Dermis microvascular lymphatic vessel endothelial cell (primary cell): ENCODE data around the gene AS3MT. TPM values are rescaled to one million over a fixed set of nuclear protein-coding genes. Genes with fewer than 3 reads are reported as not detected.
"Not testable (repeated sequence)": the region's sequence is repeated elsewhere in the genome, so short reads cannot be mapped to it uniquely, and the experiment has no call there.

Experiments
- DNase-seq, 2 donors: peaks; one replicate each; pipeline versions ENCODE4 v3.0.0 to v3.0.0-alpha.2; 2010; ENCODE audit warnings: low read depth in 2 of 2
- total RNA-seq: library from RNA; depleted of rRNA; stranded (reverse); fragments of >200 nt; gene quantifications from 2 replicates; pipeline ENCODE4 v1.2.1, GENCODE V29; 2014

The AS3MT gene
- total RNA-seq, 1 donor from 2014 or later, result 0.64 TPM

DNA sequence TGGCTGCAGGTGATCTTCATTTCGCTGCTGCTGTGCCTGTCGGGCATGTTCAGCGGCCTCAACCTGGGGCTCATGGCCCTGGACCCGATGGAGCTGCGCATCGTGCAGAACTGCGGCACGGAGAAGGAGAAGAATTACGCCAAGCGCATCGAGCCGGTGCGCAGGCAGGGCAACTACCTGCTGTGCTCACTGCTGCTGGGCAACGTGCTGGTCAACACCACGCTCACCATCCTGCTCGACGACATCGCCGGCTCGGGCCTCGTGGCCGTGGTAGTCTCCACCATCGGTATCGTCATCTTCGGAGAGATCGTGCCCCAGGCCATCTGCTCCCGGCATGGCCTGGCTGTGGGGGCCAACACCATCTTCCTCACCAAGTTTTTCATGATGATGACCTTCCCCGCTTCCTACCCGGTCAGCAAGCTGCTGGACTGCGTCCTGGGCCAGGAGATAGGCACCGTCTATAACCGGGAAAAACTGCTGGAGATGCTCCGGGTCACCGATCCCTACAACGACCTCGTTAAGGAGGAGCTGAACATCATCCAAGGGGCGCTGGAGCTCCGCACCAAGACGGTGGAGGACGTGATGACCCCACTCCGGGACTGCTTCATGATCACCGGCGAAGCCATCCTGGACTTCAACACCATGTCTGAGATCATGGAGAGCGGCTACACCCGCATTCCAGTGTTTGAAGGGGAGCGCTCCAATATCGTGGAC is 50.1 kb downstream of the AS3MT start:
- DNase-seq, result peak in 1 of 2 donors; percentile 7

DNA sequence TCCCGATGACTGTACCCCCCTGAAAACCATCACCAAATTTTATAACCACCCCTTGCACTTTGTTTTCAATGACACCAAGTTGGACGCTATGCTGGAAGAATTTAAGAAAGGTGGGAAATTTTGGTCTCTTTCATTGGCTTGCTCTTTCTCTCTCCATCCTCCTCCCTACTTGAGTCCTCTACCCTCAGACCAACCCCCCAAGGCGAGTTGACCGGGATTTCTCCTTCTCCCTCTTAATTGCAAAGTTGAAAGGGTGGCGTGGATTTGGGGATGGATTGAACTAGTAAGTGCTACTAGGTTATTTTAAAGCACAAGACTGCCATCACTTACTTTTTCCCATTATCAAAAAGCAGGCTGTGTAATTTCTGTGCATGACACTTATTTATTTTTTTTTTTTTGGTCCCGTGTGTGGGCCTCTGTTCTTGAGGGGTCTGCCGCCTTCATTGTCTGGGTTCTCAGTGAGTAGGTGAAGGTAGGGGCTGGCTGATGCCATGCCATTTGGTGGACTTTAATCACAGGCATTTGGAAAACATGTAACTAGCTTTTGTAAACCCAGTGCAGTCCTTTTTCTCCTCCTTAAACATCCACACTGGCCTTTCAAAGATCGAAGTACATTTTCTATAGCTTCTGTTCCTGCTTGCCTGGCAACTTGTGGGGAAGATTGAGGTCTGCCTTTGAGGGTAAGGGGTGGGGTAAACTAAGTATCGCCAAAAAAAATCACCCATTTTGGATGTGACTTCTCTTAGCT is 50.9 kb downstream of the AS3MT start:
- DNase-seq, result no peak

- DNase-seq, result no peak
Measured at GRCh38 chr10:102923601-102924000, 54.3 kb downstream of the AS3MT start.

- DNase-seq, result no peak
Measured at GRCh38 chr10:102926842-102927241, 57.6 kb downstream of the AS3MT start.

DNA sequence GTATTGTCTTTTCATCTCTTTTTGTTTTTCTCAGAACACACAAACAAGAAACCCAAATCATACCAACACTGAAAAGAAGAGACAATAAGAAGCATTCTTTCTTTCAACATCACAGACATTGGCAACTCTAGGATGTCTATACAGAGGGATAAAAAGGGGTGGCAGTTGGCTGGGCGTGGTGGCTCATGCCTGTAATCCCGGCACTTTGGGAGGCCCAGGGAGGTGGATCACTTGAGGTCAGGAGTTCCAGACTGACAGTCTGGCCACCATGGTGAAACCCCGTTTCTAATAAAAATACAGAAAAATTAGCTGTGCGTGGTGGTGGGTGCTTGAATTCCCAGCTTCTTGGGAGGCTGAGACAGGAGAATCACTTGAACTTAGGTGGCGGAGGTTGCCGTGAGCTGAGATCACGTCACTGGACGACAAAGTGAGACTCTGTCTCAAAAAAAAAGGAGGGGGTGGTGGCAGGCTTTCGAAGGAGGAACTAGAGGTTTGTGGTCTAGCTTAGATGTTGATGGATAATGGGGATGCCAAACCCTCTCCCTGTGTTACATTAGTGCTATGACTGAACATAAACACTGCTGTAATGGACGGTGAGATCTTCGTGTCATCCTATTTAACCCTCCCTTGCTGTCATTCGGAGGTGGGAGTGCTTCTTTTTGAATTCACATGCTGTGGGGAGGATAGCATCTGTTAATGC is 58.2 kb downstream of the AS3MT start:
- DNase-seq, result no peak

DNA sequence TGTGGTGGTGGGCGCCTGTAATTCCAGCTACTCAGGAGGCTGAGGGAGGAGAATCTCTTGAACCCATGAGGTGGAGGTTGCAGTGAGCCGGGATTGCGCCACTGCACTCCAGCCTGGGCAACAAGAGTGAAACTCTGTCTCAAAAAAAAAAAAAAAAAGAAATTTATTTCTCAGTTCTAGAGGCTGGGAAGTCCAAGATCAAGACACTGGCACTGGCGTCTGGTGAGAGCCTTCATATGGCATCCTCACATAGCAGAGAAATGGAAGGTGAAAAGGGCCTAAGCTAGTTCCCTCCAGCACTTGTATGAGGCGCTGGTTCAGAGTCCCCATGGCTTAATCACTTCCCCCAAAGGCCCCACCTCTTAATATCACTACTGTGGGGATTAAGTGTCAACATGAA is 59.2 kb downstream of the AS3MT start:
- not testable (repeated sequence) for DNase-seq

- DNase-seq, result no peak
Measured at GRCh38 chr10:102930720-102931119, 61.5 kb downstream of the AS3MT start.

- no peak for DNase-seq
Measured at GRCh38 chr10:102931643-102932042, 62.4 kb downstream of the AS3MT start.

DNA sequence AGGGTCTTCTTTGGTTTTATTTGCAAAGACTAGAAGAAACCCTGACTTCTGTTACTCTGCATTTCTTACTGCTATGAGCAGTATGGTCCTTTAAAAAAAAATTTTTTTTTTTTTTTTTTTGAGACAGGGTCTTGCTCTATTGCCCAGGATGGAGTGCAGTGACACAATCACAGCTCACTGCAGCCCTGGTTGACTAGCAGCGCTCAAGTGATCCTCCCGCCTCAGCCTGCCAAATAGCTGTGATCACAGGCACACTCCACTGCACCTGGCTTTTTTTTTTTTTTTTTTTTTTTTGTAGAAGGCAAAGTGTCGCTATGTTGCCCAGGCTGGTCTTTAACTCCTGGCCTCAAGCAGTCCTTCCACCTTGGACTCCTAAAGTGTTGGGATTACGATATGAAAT is 66.2 kb downstream of the AS3MT start:
- DNase-seq, result no peak

DNA sequence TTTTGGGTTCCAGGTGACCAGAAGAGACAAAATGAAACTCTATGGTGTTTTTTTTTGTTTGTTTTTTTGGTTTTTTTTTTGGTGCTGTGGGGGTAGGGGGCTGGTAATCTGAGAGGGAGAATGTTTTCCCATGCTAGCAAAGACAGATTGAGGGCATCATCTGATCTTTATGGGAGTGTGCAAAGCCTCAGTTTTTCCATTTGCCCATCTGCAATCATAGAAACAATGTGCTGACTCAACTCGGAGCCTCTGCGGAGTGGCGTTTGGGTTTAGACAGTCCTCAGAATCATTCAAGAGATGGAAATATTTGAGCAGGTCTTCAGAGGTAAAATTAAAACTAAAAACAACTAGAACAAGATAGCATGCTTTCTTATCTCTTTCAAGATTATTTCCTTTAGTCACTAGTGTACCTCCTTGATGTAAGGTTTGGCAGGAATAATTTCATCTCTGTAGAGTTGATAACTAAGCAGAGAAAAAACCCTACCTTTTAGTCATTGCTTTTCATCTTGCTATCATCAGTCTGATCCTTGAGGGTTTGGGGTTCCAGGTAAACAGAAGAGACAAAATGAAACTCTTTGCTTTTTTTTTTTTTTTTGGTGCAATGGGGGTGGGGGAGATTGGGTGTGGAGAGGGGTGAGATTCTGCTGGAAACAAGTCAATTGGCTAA is 66.8 kb downstream of the AS3MT start:
- no peak for DNase-seq

- DNase-seq, result no peak
Measured at GRCh38 chr10:102941401-102941800, 72.1 kb downstream of the AS3MT start.

DNA sequence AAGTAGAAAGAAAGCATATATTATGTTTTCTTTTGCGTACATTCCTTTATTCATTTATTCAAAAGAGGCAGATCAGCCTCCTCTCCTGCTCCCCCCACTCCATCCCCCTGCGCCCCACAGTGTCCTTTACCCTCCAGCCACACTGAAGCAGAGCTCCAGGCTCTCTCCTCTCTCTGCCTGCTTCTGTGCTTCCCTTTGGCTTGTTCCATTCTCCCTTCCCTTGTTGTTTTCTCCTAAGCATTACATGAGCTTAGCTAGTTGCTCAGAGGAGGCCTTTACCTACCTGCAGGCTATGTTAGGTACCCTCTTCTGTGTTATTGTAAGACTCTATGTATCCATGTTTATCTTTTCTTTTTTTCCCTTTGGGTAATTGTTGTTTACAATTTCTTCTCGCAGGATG is 76.2 kb downstream of the AS3MT start:
- no peak for DNase-seq

- DNase-seq, result no peak
Measured at GRCh38 chr10:102945962-102946361, 76.7 kb downstream of the AS3MT start.

- no peak for DNase-seq
Measured at GRCh38 chr10:102946992-102947391, 77.7 kb downstream of the AS3MT start.

GRCh38 chr10:102948176-102948575 is 78.9 kb downstream of the AS3MT start:
- no peak for DNase-seq

GRCh38 chr10:102948786-102949185 is 79.5 kb downstream of the AS3MT start:
- no peak for DNase-seq

DNA sequence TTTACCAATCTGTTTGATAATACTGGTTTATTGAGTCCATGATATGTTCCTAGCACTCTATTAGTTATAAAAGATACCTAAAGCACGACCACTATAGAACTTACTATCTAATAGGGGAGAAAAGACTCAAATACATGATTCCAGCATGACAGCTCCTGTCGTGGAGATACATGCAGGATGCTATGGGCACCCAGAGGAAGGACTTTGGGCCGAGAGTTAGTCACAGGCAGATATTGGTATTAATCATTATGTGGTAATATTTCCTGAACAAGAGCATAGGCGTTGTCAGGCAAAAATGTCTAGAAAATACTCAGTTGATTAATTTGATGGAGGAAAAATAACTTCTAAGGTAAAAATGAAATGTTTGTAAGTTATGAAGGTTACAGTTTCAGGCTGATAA is 80.6 kb downstream of the AS3MT start:
- DNase-seq, result no peak

- no peak for DNase-seq
Measured at GRCh38 chr10:102951316-102951715, 82.0 kb downstream of the AS3MT start.
